ENCODE data around the gene MYCBP2. TPM values are rescaled to one million over a fixed set of nuclear protein-coding genes. Genes with fewer than 3 reads are reported as not detected.
"Not testable (repeated sequence)": the region's sequence is repeated elsewhere in the genome, so short reads cannot be mapped to it uniquely, and the experiment has no call there.

The MYCBP2 gene
- total RNA-seq, 4 donors from 2014 or later = 115 to 165 (median 131) TPM

GRCh38 chr13:77215543-77215942 lies 111.4 kb downstream of the MYCBP2 start:
- Histone ChIP-seq H3K4me3 (replicated peaks in 1 of 3) (no peak overlapping the region), H3K27ac (no peak overlapping the region), H3K36me3 (peaks cover 0 to 11% of the 10 kb centered on the region in 2 donors), H3K4me1 (no peaks in the 10 kb centered on the region), H3K27me3 (no peaks in the 10 kb centered on the region), H3K9me3 (no peaks in the 10 kb centered on the region)
- intact Hi-C loops (cut with DNase I) = no loop called here
- 92 to 100% methylated on average over 2 of the region's 2 CpGs for WGBS, 2 donors
- no peak for TF ChIP-seq POLR2A (IDR thresholded peaks at IDR 0.05)
- TF ChIP-seq CTCF (IDR thresholded peaks at IDR 0.05) = no peak
- no peak for DNase-seq

- Histone ChIP-seq H3K4me3 (replicated peaks in 1 of 3) (no peak overlapping the region), H3K27me3 (no peaks in the 10 kb centered on the region), H3K9me3 (no peaks in the 10 kb centered on the region), H3K27ac (no peak overlapping the region), H3K4me1 (no peaks in the 10 kb centered on the region), H3K36me3 (peaks cover 0 to 19% of the 10 kb centered on the region in 2 donors)
- no peak for DNase-seq
- 90 to 91% methylated on average over 5 of the region's 5 CpGs for WGBS, 2 donors
- no peak for TF ChIP-seq CTCF (IDR thresholded peaks at IDR 0.05)
- TF ChIP-seq POLR2A (IDR thresholded peaks at IDR 0.05) = no peak
- intact Hi-C loops (cut with DNase I) = no loop called here
Measured at GRCh38 chr13:77213644-77214043, 113.2 kb downstream of the MYCBP2 start.

GRCh38 chr13:77207943-77208342 lies 119.0 kb downstream of the MYCBP2 start:
- DNase-seq = no peak
- TF ChIP-seq POLR2A (IDR thresholded peaks at IDR 0.05) (no peak), CTCF (IDR thresholded peaks at IDR 0.05) (no peak)
- Histone ChIP-seq H3K36me3 (peaks cover 0 to 17% of the 10 kb centered on the region in 2 donors), H3K27me3 (no peaks in the 10 kb centered on the region), H3K27ac (no peak overlapping the region), H3K4me1 (no peaks in the 10 kb centered on the region), H3K4me3 (replicated peaks in 1 of 3) (no peak overlapping the region), H3K9me3 (no peaks in the 10 kb centered on the region)
- 82 to 100% methylated on average over 1 of the region's 1 CpG for WGBS, 2 donors
- intact Hi-C loops (cut with DNase I) = no loop called here

GRCh38 chr13:77198995-77199394 lies 127.9 kb downstream of the MYCBP2 start:
- intact Hi-C loops (cut with DNase I); H3K4me1 ChIP-seq; H3K9me3 ChIP-seq; DNase-seq; H3K4me3 ChIP-seq (replicated peaks in 1 of 3); H3K27me3 ChIP-seq; H3K27ac ChIP-seq; H3K36me3 ChIP-seq: not testable (repeated sequence)
- 95 to 96% methylated on average over 16 of the region's 16 CpGs for WGBS, 2 donors

- 93 to 96% methylated on average over 4 of the region's 4 CpGs for WGBS, 2 donors
- no peak for DNase-seq
- Histone ChIP-seq H3K4me3 (replicated peaks in 1 of 3) (no peak overlapping the region), H3K27me3 (no peaks in the 10 kb centered on the region), H3K36me3 (peaks cover 5 to 7% of the 10 kb centered on the region in 2 donors), H3K9me3 (no peaks in the 10 kb centered on the region), H3K4me1 (no peaks in the 10 kb centered on the region), H3K27ac (no peak overlapping the region)
- intact Hi-C loops (cut with DNase I) = no loop called here
- TF ChIP-seq CTCF (IDR thresholded peaks at IDR 0.05) (no peak), POLR2A (IDR thresholded peaks at IDR 0.05) (no peak)
Measured at GRCh38 chr13:77196052-77196618, 130.8 kb downstream of the MYCBP2 start.
